HTR-8/SVneo (cell line): ENCODE results near the gene DLD.
"Not testable (repeated sequence)": the region's sequence is repeated elsewhere in the genome, so short reads cannot be mapped to it uniquely, and the experiment has no call there.

ENCODE experiments used
- DNase-seq: peaks from one replicate; pipeline ENCODE4 v3.0.0; 2011; ENCODE audit warnings: low spot score, mixed read lengths; ENCODE audit not compliant: insufficient read length
- FAIRE-seq: peaks from 2 replicates; lab custom pipeline; 2011; peaks lifted over from hg19 to GRCh38; lab: Jason Lieb, UNC

The DLD gene

GRCh38 chr7:107913851-107914250 is 22.9 kb downstream of the DLD start:
- FAIRE-seq (no peak), DNase-seq (no peak)

- no peak for DNase-seq
- no peak for FAIRE-seq
Observed at GRCh38 chr7:107914831-107915230, 23.8 kb downstream of the DLD start.

GRCh38 chr7:107915541-107915940 is 24.6 kb downstream of the DLD start:
- FAIRE-seq (no peak), DNase-seq (no peak)

- no peak for FAIRE-seq
- no peak for DNase-seq
Observed at GRCh38 chr7:107917763-107918651, 27.0 kb downstream of the DLD start.

GRCh38 chr7:107918948-107919347 is 28.0 kb downstream of the DLD start:
- FAIRE-seq (no peak), DNase-seq (no peak)

- no peak for DNase-seq
- no peak for FAIRE-seq
Observed at GRCh38 chr7:107920048-107920772, 29.2 kb downstream of the DLD start.

GRCh38 chr7:107921826-107922225 is 30.8 kb downstream of the DLD start:
- FAIRE-seq, DNase-seq: not testable (repeated sequence)

- FAIRE-seq (no peak), DNase-seq (no peak)
Observed at GRCh38 chr7:107922886-107923285, 31.9 kb downstream of the DLD start.

- FAIRE-seq (no peak), DNase-seq (no peak)
Observed at GRCh38 chr7:107924841-107925504, 34.0 kb downstream of the DLD start.

GRCh38 chr7:107926481-107926880 is 35.5 kb downstream of the DLD start:
- FAIRE-seq (no peak), DNase-seq (no peak)

- FAIRE-seq (no peak), DNase-seq (no peak)
Observed at GRCh38 chr7:107931740-107932515, 40.9 kb downstream of the DLD start.

GRCh38 chr7:107932805-107933204 is 41.8 kb downstream of the DLD start:
- FAIRE-seq (no peak), DNase-seq (no peak)

GRCh38 chr7:107933386-107934013 is 42.5 kb downstream of the DLD start:
- DNase-seq (no peak), FAIRE-seq (no peak)

GRCh38 chr7:107934991-107935770 is 44.2 kb downstream of the DLD start:
- DNase-seq (no peak), FAIRE-seq (no peak)

GRCh38 chr7:107936312-107936711 is 45.3 kb downstream of the DLD start:
- FAIRE-seq (no peak), DNase-seq (no peak)

GRCh38 chr7:107937531-107937930 is 46.5 kb downstream of the DLD start:
- no peak for FAIRE-seq
- no peak for DNase-seq

- DNase-seq (no peak), FAIRE-seq (no peak)
Observed at GRCh38 chr7:107938456-107939250, 47.7 kb downstream of the DLD start.
